Activated CD4-positive, alpha-beta memory T cell treated with anti-CD3 and anti-CD28 coated beads, Interleukin-2, amount 10 ng/mL, durations not matched to agents 7 days and 5 days (primary cell): ENCODE measurements around the gene TMEM132D. TPM values are rescaled to one million over a fixed set of nuclear protein-coding genes. Genes with fewer than 3 reads are reported as not detected.

Experiments
- CTCF ChIA-PET: fragments of 350-600 bp; sonication (Branson Sonifier 250); formaldehyde crosslinking; loops from one replicate; lab custom pipeline; 2021; ENCODE audit warnings: antibody characterized with exemption, inconsistent platforms; lab: Charles Lee
- POLR2A ChIA-PET: fragments of 350-600 bp; sonication (Branson Sonifier 250); formaldehyde crosslinking; loops from one replicate; lab custom pipeline; 2021; ENCODE audit warnings: antibody characterized with exemption; lab: Charles Lee
- DNase-seq: peaks from one replicate; pipeline ENCODE4 v3.0.0-alpha.2; 2020
- H3K27ac Mint-ChIP-seq: one replicate; pipeline ENCODE4 v1.8.0; 2021; ENCODE audit warnings: mild to moderate bottlenecking, mixed read lengths
- H3K27me3 Mint-ChIP-seq: one replicate; pipeline ENCODE4 v1.8.0; 2021; ENCODE audit warnings: mixed read lengths
- H3K36me3 Mint-ChIP-seq: one replicate; pipeline ENCODE4 v1.8.0; 2021; ENCODE audit warnings: low read depth, mixed read lengths
- H3K4me1 Mint-ChIP-seq: one replicate; pipeline ENCODE4 v1.8.0; 2021; ENCODE audit warnings: mixed read lengths
- H3K4me3 Mint-ChIP-seq: one replicate; pipeline ENCODE4 v1.8.0; 2021; ENCODE audit warnings: mild to moderate bottlenecking, mixed read lengths
- H3K9me3 Mint-ChIP-seq: one replicate; pipeline ENCODE4 v1.8.0; 2021; ENCODE audit warnings: mixed read lengths
- total RNA-seq, 2 experiments: library from RNA; stranded (reverse); gene quantifications; one replicate each; pipeline ENCODE4 v1.2.3, GENCODE V29; 2021

Gene TMEM132D
- total RNA-seq, 2 experiments from 2014 or later, result not detected

DNA sequence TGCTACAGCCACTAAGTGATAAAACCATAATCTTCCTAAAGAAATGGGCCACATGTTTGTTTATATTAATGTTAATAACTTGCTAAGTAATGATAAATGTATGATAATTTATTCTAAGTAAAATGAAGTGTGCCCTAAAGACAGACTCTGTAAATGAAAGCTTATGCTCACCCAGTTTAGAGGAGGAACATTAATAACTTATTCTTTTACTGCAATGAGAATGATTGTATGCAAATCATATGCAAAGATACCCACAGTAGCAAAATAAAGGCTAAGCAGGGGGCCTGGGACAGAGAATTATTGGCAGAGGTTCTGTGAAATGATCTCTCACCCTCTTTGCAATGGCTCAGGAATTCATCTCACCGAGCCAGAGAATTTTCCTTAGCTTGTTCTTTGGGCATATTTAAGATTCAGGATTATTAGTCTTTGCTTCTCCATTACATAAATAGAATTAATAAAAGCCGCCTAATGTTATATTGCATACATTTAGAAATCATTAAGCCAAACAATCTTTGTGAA lies 75.9 kb downstream of the TMEM132D start:
- ChIA-PET POLR2A (no interaction called here), CTCF (no interaction called here)
- no peaks in the 10 kb centered on the region for H3K27me3 Mint-ChIP-seq
- H3K4me3 Mint-ChIP-seq, result no peak overlapping the region
- no peak overlapping the region for H3K27ac Mint-ChIP-seq
- H3K9me3 Mint-ChIP-seq, result peaks cover 17% of the 10 kb centered on the region
- no peaks in the 10 kb centered on the region for H3K36me3 Mint-ChIP-seq
- no peaks in the 10 kb centered on the region for H3K4me1 Mint-ChIP-seq
- no peak for DNase-seq

DNA sequence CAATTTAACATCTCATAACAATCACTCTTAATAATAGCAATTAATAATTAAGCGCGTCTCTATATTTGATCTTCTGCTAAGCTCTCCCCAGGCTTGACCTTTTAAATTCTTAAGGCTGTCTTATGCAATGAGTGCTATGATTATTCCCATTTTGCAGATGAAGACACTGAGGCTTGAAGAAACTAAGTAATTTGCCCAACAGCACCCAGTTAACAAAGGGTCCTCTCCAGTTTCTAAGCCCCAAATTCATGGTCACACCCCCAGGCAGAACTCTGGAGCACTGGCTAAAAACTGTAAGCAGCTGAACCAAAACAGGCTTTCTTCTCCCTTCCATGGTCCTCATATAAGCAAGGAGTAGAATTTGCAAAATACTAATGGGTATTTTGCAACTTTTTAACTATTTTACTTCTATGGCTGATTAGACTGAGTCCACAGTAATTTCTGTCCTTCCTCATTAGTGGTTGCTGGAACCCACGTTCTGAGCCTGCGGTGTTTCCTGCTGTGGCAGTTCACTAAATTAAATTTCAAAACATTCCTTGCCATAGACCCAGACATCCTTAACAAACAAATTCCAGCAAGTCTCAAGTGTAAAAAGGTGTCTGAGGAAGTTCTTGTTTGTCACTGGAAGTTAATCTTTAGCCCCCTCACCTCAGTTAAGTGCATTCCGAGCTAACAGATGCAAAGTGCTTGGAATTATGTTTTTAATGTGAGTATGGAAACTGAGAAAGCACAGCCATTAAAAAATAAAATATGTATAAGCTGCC lies 76.5 kb downstream of the TMEM132D start:
- no peaks in the 10 kb centered on the region for H3K36me3 Mint-ChIP-seq
- ChIA-PET POLR2A (no interaction called here), CTCF (no interaction called here)
- no peak for DNase-seq
- H3K4me3 Mint-ChIP-seq, result no peak overlapping the region
- H3K9me3 Mint-ChIP-seq, result peaks cover 20% of the 10 kb centered on the region
- no peaks in the 10 kb centered on the region for H3K4me1 Mint-ChIP-seq
- no peaks in the 10 kb centered on the region for H3K27me3 Mint-ChIP-seq
- no peak overlapping the region for H3K27ac Mint-ChIP-seq

DNA sequence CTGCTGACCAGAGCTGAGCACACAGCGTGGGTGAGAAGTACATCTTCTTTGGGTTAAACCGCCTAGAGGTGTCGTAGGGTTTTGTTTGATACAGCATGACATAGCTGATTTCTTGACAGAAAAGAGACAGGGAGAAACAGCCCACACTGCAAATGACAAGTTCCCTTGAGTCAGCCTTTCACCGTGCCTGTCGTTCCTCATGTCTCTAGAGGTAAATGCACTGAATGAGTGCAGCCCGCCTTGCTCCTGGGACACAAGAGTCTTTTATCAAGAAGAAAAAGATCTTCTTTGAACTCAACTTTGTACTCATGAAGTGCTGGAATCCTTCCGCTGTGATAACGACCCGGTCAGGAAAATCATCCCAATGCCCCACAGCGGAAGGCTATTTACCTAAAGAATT lies 77.6 kb downstream of the TMEM132D start:
- ChIA-PET POLR2A (no interaction called here), CTCF (no interaction called here)
- Mint-ChIP-seq H3K36me3 (no peaks in the 10 kb centered on the region), H3K9me3 (peaks cover 24% of the 10 kb centered on the region), H3K4me1 (no peaks in the 10 kb centered on the region), H3K27ac (no peak overlapping the region), H3K27me3 (no peaks in the 10 kb centered on the region), H3K4me3 (no peak overlapping the region)
- DNase-seq, result no peak

DNA sequence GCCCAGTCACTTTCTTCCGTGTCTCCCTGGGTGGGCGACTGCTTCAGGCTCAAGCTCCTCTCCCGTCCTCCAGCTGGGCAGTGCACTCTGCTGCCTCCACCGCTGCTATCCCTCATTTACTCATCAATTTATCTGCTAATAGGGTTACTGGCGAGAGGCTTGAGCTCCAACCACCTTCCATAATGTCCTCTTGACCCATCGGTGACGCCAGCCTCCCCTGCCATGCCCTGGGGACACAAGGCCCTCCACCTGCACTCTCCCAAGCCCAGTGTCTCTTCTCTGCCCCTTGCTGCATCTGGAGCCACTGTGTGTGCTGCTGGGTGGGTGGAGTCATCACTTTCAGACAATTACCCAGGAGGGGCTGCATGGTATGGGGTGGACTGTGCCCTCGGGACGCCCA lies 78.5 kb downstream of the TMEM132D start:
- DNase-seq, result no peak
- Mint-ChIP-seq H3K36me3 (no peaks in the 10 kb centered on the region), H3K27me3 (no peaks in the 10 kb centered on the region), H3K9me3 (peaks cover 24% of the 10 kb centered on the region), H3K4me1 (no peaks in the 10 kb centered on the region), H3K27ac (no peak overlapping the region), H3K4me3 (no peak overlapping the region)
- CTCF ChIA-PET, result no interaction called here
- POLR2A ChIA-PET, result no interaction called here

DNA sequence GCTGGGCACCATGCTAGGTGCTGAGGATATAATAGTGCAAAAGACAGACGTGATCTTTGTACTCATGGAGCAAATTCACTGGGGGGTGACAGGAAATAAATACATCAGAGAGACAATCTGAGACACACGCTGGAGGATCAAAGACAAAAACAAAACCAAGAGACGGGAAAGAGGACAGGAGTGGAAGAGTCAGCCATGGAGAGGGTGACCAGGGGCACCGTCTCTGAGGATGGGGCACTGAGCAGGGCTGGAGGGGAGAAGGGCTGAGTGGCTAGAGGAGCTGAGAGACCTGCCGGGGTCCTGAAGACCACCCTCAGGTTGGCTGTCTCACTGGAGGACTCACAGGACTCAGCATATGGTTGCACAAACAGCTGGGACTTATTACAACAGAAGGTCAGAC lies 81.9 kb downstream of the TMEM132D start:
- Mint-ChIP-seq H3K36me3 (no peaks in the 10 kb centered on the region), H3K4me1 (no peaks in the 10 kb centered on the region), H3K27me3 (no peaks in the 10 kb centered on the region), H3K9me3 (peaks cover 20% of the 10 kb centered on the region), H3K4me3 (no peak overlapping the region), H3K27ac (no peak overlapping the region)
- ChIA-PET CTCF (no interaction called here), POLR2A (no interaction called here)
- no peak for DNase-seq

DNA sequence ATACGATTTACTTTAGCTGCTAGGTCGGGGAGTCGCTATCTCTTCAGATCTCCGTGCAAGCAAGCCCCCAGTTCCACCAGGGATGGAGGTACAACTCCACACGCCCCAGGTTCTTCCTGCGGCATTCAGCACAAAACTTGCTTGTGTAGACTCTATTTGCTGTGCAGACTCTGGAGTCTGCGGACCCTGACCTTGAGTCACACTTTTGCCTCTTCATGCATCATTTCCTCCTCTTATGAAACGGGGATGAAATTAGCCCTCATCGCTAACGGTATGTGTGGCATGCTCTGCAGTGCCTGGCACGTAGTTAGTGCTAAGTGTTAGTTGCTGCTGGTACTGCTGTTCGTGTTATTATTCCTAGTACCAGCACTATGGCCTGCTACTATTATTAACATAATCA lies 84.4 kb downstream of the TMEM132D start:
- H3K27ac Mint-ChIP-seq, result no peak overlapping the region
- H3K36me3 Mint-ChIP-seq, result no peaks in the 10 kb centered on the region
- no peaks in the 10 kb centered on the region for H3K27me3 Mint-ChIP-seq
- peaks cover 22% of the 10 kb centered on the region for H3K9me3 Mint-ChIP-seq
- CTCF ChIA-PET, result no interaction called here
- H3K4me1 Mint-ChIP-seq, result no peaks in the 10 kb centered on the region
- DNase-seq, result no peak
- no peak overlapping the region for H3K4me3 Mint-ChIP-seq
- POLR2A ChIA-PET, result no interaction called here

DNA sequence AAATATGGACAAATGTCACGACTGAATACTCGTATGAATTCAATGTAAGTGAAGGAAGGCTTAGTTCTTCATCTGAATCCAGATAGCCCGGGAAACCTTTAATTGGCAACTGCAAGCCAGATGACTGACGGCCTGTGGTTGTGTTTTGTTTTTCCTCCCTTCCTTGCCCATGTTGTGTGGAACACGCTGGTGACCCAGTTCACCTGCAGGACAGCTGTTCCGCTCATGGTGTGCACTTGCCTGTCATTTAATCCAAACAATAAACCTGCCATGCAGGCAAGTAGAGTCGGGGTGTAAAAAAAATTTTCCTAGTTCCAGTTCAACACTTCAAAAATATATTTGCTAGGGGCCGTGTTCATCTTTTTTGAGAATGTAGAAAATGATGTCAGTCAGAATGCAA lies 88.0 kb downstream of the TMEM132D start:
- peaks cover 8% of the 10 kb centered on the region for H3K9me3 Mint-ChIP-seq
- CTCF ChIA-PET, result no interaction called here
- H3K4me3 Mint-ChIP-seq, result no peak overlapping the region
- no peak overlapping the region for H3K27ac Mint-ChIP-seq
- POLR2A ChIA-PET, result no interaction called here
- no peak for DNase-seq
- H3K4me1 Mint-ChIP-seq, result no peaks in the 10 kb centered on the region
- no peaks in the 10 kb centered on the region for H3K27me3 Mint-ChIP-seq
- no peaks in the 10 kb centered on the region for H3K36me3 Mint-ChIP-seq

DNA sequence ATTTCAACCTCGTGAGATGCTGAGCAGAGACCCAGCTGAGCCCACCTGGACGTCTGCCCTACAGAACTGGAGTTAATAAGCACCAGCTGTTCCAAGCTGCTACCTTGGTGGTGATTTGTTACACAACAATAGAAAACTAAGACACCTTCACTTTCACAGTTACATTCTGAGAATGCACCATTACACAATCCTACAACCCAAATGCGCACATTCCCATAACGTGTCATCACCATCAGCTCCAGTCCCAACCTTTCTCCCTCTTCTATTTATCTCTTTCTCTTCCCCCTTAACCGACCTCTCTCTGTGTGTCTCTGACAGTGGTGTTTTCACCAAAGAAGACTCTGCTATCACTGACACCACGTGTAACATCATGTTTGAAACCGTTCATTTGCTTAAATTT lies 91.9 kb downstream of the TMEM132D start:
- no peaks in the 10 kb centered on the region for H3K27me3 Mint-ChIP-seq
- no peak overlapping the region for H3K27ac Mint-ChIP-seq
- ChIA-PET CTCF (no interaction called here), POLR2A (no interaction called here)
- DNase-seq, result no peak
- H3K4me3 Mint-ChIP-seq, result no peak overlapping the region
- H3K9me3 Mint-ChIP-seq, result peaks cover 25% of the 10 kb centered on the region
- H3K36me3 Mint-ChIP-seq, result no peaks in the 10 kb centered on the region
- H3K4me1 Mint-ChIP-seq, result no peaks in the 10 kb centered on the region

DNA sequence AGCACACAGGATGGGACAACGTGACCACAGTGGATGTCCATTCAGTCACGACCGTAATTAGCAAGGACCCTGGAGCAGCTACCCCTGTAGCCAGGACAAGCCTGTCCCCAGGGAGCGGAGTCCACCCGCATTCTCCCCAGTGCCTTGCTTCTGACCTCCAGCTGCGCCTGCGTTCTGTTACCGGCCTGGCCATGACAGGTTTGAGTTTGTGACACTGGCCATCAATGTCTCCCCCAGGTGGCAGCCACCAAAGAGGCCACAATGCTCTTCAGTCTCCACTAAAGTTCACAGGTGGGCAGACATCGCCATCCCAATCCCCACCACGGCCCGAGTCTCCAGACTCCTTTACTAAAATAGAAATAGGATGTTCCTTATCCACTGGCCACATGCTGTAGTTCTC lies 96.7 kb downstream of the TMEM132D start:
- CTCF ChIA-PET, result no interaction called here
- POLR2A ChIA-PET, result no interaction called here
- Mint-ChIP-seq H3K36me3 (no peaks in the 10 kb centered on the region), H3K27ac (no peak overlapping the region), H3K27me3 (no peaks in the 10 kb centered on the region), H3K9me3 (peaks cover 21% of the 10 kb centered on the region), H3K4me3 (no peak overlapping the region), H3K4me1 (no peaks in the 10 kb centered on the region)
- no peak for DNase-seq

DNA sequence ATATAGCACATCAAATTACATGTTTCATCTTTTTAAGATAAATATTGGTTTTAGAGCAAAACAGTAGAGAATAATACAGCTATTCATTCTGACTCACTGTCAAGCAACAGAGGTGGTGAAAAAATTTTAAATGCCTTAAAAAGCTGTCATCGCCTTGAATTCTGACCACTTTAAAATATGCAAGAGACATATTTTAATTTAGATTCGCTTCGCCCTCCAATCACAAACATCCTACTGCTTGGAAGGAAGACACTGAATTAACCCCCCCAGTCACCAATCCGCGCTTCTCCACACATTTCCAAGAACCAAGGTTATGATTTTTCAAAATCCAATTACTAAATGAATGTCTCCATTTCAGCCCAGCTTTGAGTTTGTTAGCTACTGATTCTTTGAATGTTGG lies 112.4 kb downstream of the TMEM132D start:
- DNase-seq, result no peak
- CTCF ChIA-PET, result no interaction called here

DNA sequence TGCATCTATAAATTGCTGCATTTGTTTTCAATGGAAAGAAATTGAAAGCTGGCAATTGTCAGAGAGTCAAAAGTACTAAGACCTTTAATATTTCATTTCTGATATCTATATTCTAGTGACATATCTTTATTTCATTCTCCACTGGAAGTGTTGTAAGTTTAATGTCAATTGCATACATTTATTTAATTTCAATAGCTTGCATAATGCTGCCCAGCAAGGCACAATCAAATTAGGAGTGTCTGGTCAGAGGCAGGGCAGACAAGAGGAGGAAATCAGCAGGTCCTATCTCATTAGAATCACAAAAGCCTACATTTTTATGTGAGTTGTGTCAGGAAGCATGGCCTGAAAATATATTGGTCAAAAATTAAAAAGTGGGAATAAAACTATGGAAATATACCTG lies 112.9 kb downstream of the TMEM132D start:
- H3K9me3 Mint-ChIP-seq, result peaks cover 15% of the 10 kb centered on the region
- ChIA-PET POLR2A (no interaction called here), CTCF (no interaction called here)
- no peak for DNase-seq
- no peaks in the 10 kb centered on the region for H3K36me3 Mint-ChIP-seq
- H3K4me1 Mint-ChIP-seq, result no peaks in the 10 kb centered on the region
- no peak overlapping the region for H3K27ac Mint-ChIP-seq
- no peaks in the 10 kb centered on the region for H3K27me3 Mint-ChIP-seq
- no peak overlapping the region for H3K4me3 Mint-ChIP-seq

More for the DNA sequence above, 112.4 kb downstream of the TMEM132D start:
- POLR2A ChIA-PET, result no interaction called here
- H3K9me3 Mint-ChIP-seq, result peaks cover 14% of the 10 kb centered on the region
- H3K4me1 Mint-ChIP-seq, result no peaks in the 10 kb centered on the region
- no peaks in the 10 kb centered on the region for H3K36me3 Mint-ChIP-seq
- no peak overlapping the region for H3K27ac Mint-ChIP-seq
- no peaks in the 10 kb centered on the region for H3K27me3 Mint-ChIP-seq
- H3K4me3 Mint-ChIP-seq, result no peak overlapping the region

DNA sequence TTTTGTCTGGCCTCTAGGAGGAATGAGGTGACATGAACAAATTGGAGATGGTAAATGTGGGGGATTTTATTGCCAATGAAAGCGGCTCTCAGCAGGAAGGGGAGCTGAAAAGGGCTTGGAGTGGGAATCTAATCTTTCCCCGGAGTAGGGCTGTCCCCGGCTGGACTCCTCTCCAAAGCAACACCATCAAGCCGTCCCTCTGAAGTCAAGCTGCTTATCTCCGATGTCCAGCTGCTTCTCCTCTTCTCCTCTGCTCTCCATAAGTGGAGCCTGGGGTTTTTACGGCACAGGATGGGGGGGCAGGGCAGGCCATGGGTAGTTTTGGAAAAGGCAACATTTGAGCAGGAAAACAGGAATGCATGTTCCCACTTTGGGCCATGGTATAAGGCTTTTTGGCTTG lies 113.5 kb downstream of the TMEM132D start:
- ChIA-PET POLR2A (no interaction called here), CTCF (no interaction called here)
- Mint-ChIP-seq H3K4me3 (no peak overlapping the region), H3K27ac (no peak overlapping the region), H3K4me1 (no peaks in the 10 kb centered on the region), H3K36me3 (no peaks in the 10 kb centered on the region), H3K27me3 (no peaks in the 10 kb centered on the region), H3K9me3 (peaks cover 18% of the 10 kb centered on the region)
- DNase-seq, result no peak

DNA sequence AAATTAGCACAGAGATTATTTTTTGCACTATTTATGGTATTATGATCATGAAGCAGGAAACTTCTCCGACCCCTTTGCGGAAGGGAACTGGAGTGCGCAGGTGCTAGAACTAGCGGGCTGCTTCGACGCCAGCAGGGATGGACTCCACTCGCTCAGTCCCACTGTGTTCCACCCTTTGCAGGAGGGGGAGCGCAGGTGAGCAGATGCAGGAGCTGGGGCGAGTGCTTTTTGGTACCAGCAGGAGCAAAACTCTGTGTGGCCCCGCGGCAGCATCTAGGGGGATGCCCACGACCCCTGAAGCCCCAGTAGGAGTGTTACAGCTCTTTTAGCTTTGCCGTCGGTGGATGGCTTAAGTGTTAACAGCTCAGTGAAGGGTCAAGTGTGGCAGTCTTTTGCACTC lies 113.9 kb downstream of the TMEM132D start:
- no peak for DNase-seq
- H3K27ac Mint-ChIP-seq, result no peak overlapping the region
- ChIA-PET POLR2A (no interaction called here), CTCF (no interaction called here)
- H3K4me3 Mint-ChIP-seq, result no peak overlapping the region
- H3K36me3 Mint-ChIP-seq, result no peaks in the 10 kb centered on the region
- no peaks in the 10 kb centered on the region for H3K4me1 Mint-ChIP-seq
- H3K27me3 Mint-ChIP-seq, result no peaks in the 10 kb centered on the region
- peaks cover 18% of the 10 kb centered on the region for H3K9me3 Mint-ChIP-seq

DNA sequence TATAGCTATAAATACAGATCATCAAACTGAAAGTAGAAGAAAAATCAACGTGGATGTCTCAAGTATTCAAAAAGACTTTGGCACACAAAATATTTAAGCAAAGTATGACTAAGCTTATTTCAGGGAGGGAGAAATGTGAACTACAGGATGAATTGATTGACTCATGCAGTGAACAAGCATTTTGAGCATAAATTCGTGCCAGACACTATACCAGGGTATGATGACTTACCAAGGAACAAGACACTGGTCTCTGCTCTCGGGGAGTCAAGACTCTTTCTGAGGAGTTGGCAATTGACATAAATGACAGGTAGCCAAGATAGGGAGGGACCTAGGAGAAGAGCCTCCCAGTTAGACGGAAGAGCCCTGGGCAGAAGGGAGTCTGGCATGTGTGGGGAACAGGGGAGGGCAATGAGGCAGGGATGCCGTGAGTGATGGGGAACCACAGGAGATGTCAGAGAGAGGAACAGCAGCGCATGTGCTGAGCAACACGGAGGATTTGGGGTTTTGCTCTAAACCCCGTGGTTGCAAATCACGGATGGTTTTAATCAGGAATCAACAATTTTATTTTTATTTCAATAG lies 115.2 kb downstream of the TMEM132D start:
- ChIA-PET POLR2A (no interaction called here), CTCF (no interaction called here)
- Mint-ChIP-seq H3K4me1 (no peaks in the 10 kb centered on the region), H3K36me3 (no peaks in the 10 kb centered on the region), H3K4me3 (no peak overlapping the region), H3K9me3 (peaks cover 18% of the 10 kb centered on the region), H3K27ac (no peak overlapping the region), H3K27me3 (no peaks in the 10 kb centered on the region)
- DNase-seq, result no peak
